IPS-NIHi7 (cell line): ENCODE measurements around the gene RAPGEF3.

Source experiments
- DNase-seq: peaks from one replicate; pipeline ENCODE4 v3.0.0; 2012; ENCODE audit warnings: mixed read lengths; ENCODE audit errors: extremely low spot score

The RAPGEF3 gene

GRCh38 chr12:47775100-47775911, 16.6 kb upstream of the RAPGEF3 start:
- DNase-seq: no peak

- DNase-seq: no peak
Observed at GRCh38 chr12:47774663-47775062, 16.0 kb upstream of the RAPGEF3 start.

GRCh38 chr12:47773858-47774580, 15.3 kb upstream of the RAPGEF3 start:
- DNase-seq: no peak

- peak; percentile 94 for DNase-seq
Observed at GRCh38 chr12:47773062-47773857, 14.6 kb upstream of the RAPGEF3 start, which contains the start of gene SLC48A1. TSS of gene SLC48A1 (plus strand) at chr12:47773238. CDS start at chr12:47773305, 67 bp downstream.

- DNase-seq: no peak
Observed at GRCh38 chr12:47772738-47773061, 14.0 kb upstream of the RAPGEF3 start.

GRCh38 chr12:47772094-47772660, 13.5 kb upstream of the RAPGEF3 start:
- no peak for DNase-seq

- DNase-seq: no peak
Observed at GRCh38 chr12:47771304-47771703, 12.6 kb upstream of the RAPGEF3 start.

GRCh38 chr12:47770086-47770726, 11.5 kb upstream of the RAPGEF3 start:
- DNase-seq: no peak

- no peak for DNase-seq
Observed at GRCh38 chr12:47769234-47770085, 10.8 kb upstream of the RAPGEF3 start.

- no peak for DNase-seq
Observed at GRCh38 chr12:47768323-47768811, 9.7 kb upstream of the RAPGEF3 start.

- DNase-seq: peak; percentile 61
Observed at GRCh38 chr12:47767216-47767724, 8.6 kb upstream of the RAPGEF3 start.

GRCh38 chr12:47766502-47767215, 8.0 kb upstream of the RAPGEF3 start:
- no peak for DNase-seq

GRCh38 chr12:47763481-47764346, 5.0 kb upstream of the RAPGEF3 start:
- no peak for DNase-seq

GRCh38 chr12:47762850-47763465, 4.3 kb upstream of the RAPGEF3 start:
- DNase-seq: no peak

GRCh38 chr12:47758584-47758833, 171 bp downstream of the RAPGEF3 start:
- DNase-seq: no peak

GRCh38 chr12:47757840-47758583, 668 bp downstream of the RAPGEF3 start:
- peak; percentile 59 for DNase-seq

- no peak for DNase-seq
Observed at GRCh38 chr12:47757364-47757839, 1.3 kb downstream of the RAPGEF3 start.
